Measurements from ENCODE around the gene AUTS2. TPM values are rescaled to one million over a fixed set of nuclear protein-coding genes. Genes with fewer than 3 reads are reported as not detected.

Gene AUTS2
- total RNA-seq, 3 donors from 2014 or later: 31.2 to 67.6 (median 36.5) TPM

DNA sequence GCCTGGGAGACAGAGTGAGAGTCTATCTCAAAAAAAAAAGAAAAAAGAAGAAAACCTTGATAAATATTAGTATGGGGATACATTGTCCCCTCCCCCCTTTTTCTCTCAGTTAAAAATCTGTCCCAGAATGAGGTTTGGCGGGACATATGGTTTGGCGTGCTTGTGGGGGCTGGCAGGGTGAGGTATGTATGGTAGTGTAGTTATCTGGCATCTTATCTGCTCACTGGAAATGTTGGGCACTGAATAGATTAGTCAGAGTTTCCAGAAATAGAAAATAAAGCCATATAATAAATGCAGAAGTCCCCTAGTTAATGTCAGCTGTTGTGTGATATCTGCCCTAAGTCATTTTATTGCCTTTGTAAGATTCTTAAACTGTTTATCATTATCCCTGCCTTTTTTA is 1136.1 kb downstream of the AUTS2 start:
- DNase-seq (no peak), ATAC-seq (no peak)
- Histone ChIP-seq H3K36me3 (ENCODE audit: low read depth) (no peaks in the 10 kb centered on the region), H3K9me3 (no peaks in the 10 kb centered on the region), H3K4me1 (ENCODE audit: low read depth) (peaks cover 10% of the 10 kb centered on the region), H3K4me3 (no peak overlapping the region)
- TF ChIP-seq CTCF (IDR thresholded peaks at IDR 0.05): no peak
- intact Hi-C loops (cut with DNase I, micrococcal nuclease): no loop called here

- H3K4me3 ChIP-seq: no peak overlapping the region
- ATAC-seq: no peak
- DNase-seq: no peak
- H3K4me1 ChIP-seq (ENCODE audit: low read depth): peaks cover 7% of the 10 kb centered on the region
- H3K36me3 ChIP-seq (ENCODE audit: low read depth): no peaks in the 10 kb centered on the region
- no peaks in the 10 kb centered on the region for H3K9me3 ChIP-seq
- intact Hi-C loops (cut with DNase I, micrococcal nuclease): no loop called here
- TF ChIP-seq CTCF (IDR thresholded peaks at IDR 0.05): no peak
Measured at GRCh38 chr7:70735313-70735712, 1137.0 kb downstream of the AUTS2 start.

DNA sequence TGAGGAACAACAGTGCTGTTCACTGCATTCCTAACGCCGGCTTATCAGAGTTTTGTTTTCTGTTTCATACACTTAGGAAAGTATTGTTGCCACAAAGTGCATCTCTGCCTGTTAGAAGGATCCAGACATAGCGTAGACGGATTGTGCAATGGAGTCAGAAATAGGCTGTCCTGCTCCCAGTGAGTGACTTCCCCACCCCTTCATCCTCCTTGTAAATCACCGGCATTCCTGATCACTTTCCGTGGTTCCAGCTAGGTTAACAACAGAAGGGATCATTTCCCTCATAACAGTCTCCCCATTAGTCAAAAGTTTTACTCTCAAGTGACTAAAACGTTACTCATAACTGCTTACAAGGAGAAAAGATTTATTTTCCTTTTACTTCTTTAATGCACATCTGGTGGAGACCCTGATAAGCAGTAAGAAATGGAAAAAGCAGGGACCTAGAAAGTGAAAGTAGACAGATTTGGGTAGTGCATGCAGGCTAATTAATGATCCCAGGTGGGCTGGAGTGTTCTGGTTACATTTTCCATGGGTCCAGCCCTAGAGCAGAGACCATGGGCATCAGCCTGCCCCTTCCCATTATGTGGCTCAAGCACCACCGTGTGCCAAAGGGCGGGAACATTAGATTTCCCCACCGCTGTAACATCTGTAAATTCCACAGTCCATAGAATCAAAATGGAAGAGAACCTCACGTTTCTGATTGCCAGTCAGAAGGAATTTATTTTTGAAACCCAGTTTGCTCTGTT is 1138.6 kb downstream of the AUTS2 start:
- Histone ChIP-seq H3K4me3 (no peak overlapping the region), H3K36me3 (ENCODE audit: low read depth) (no peaks in the 10 kb centered on the region), H3K9me3 (no peaks in the 10 kb centered on the region), H3K4me1 (ENCODE audit: low read depth) (peaks cover 6% of the 10 kb centered on the region)
- no peak for DNase-seq
- peak; percentile 59 for ATAC-seq
- TF ChIP-seq CTCF (IDR thresholded peaks at IDR 0.05): no peak
- intact Hi-C loops (cut with DNase I, micrococcal nuclease): no loop called here

- Histone ChIP-seq H3K9me3 (no peaks in the 10 kb centered on the region), H3K4me1 (ENCODE audit: low read depth) (peaks cover 6% of the 10 kb centered on the region), H3K4me3 (no peak overlapping the region), H3K36me3 (ENCODE audit: low read depth) (no peaks in the 10 kb centered on the region)
- intact Hi-C loops (cut with DNase I, micrococcal nuclease): no loop called here
- ATAC-seq: peak; percentile 95
- DNase-seq: peak in 1 of 3 donors; percentile 75
- TF ChIP-seq CTCF (IDR thresholded peaks at IDR 0.05): no peak
Measured at GRCh38 chr7:70738151-70738885, 1140.0 kb downstream of the AUTS2 start.

DNA sequence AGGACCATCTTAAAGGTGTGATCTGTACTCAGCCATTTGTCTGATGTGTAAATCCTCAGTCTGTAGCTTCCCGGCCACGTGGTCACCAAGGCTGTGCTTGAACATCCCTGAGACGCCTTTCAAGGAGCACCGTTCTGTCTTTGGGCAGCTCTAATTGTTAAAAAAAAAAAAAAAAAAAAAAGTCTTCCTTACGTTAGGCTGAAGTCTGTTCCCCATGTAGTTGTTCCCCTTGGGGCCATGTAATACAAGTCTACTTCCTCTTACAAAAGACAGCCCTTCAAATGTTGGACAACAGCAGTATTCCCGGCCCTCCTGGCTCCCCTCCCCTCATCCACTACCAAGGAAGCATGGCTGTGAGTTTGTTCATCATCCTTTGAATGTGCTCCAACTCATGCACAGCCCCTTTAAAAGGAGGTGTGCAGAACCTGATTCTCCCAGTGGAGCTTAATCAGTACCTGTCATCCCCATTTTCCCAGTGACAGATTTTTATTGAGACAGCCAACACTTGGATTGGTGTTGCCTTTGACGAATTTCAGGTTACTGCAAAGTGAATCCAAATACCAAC is 1141.5 kb downstream of the AUTS2 start:
- no peaks in the 10 kb centered on the region for H3K9me3 ChIP-seq
- intact Hi-C loops (cut with DNase I, micrococcal nuclease): no loop called here
- ATAC-seq (no peak), DNase-seq (no peak)
- H3K36me3 ChIP-seq (ENCODE audit: low read depth): no peaks in the 10 kb centered on the region
- TF ChIP-seq CTCF (IDR thresholded peaks at IDR 0.05): no peak
- H3K4me3 ChIP-seq: no peak overlapping the region
- H3K4me1 ChIP-seq (ENCODE audit: low read depth): peaks cover 6% of the 10 kb centered on the region
